IMR-90 (cell line): ENCODE measurements around the gene WIPF1. TPM values are rescaled to one million over a fixed set of nuclear protein-coding genes. Genes with fewer than 3 reads are reported as not detected.

ENCODE experiments used
- ATAC-seq: fragments of 200-7000 bp; cut with Tn5 transposase; 2 replicates; pipeline ENCODE4 v1.9.1; 2020; ENCODE audit warnings: low read depth, mild to moderate bottlenecking, moderate library complexity
- BruUV-seq: library from RNA; stranded (reverse); fragments of 400-500 nt; replicated peaks from 2 replicates; lab custom pipeline; 2021; lab: Mats Ljungman, UMichigan
- CTCF ChIA-PET: fragments of 300-600 bp; formaldehyde crosslinking; extraction: SDS; loops from one replicate; lab custom pipeline; 2021; ENCODE audit warnings: antibody characterized with exemption; lab: Yijun Ruan, JAX
- POLR2A ChIA-PET: fragments of 300-600 bp; sonication (Branson Sonifier 250); formaldehyde crosslinking; loops from one replicate; lab custom pipeline; 2022; ENCODE audit warnings: antibody characterized with exemption; ENCODE audit not compliant: unreplicated experiment; lab: Charles Lee
- DNase-seq: peaks from one replicate; pipeline ENCODE4 v3.0.0; 2013
- H2AFZ ChIP-seq: replicated peaks from 2 replicates; pipeline ENCODE3; 2013; ENCODE audit warnings: low read length, mild to moderate bottlenecking; ENCODE audit not compliant: poor library complexity
- H2AK5ac ChIP-seq: 2 replicates; pipeline ENCODE4 v1.6.1; 2013; ENCODE audit warnings: low read depth, low read length, inconsistent platforms
- H2AK9ac ChIP-seq: replicated peaks from 2 replicates; pipeline ENCODE3; 2013; ENCODE audit warnings: mild to moderate bottlenecking, low read depth, low read length, moderate library complexity; ENCODE audit not compliant: poor library complexity
- H2BK120ac ChIP-seq: 2 replicates; pipeline ENCODE4 v1.6.1; 2013; ENCODE audit warnings: low read depth, low read length, inconsistent platforms
- H2BK15ac ChIP-seq: 3 replicates; pipeline ENCODE4 v1.6.1; 2013; ENCODE audit warnings: low read depth, low read length, inconsistent platforms
- H2BK20ac ChIP-seq: 2 replicates; pipeline ENCODE4 v1.6.1; 2013; ENCODE audit warnings: low read depth, mild to moderate bottlenecking, inconsistent platforms, low read length, moderate library complexity
- H2BK5ac ChIP-seq: 2 replicates; pipeline ENCODE4 v1.6.1; 2013; ENCODE audit warnings: mild to moderate bottlenecking, low read depth, low read length, inconsistent platforms; ENCODE audit not compliant: poor library complexity, severe bottlenecking
- H3K14ac ChIP-seq: replicated peaks from 2 replicates; pipeline ENCODE4 v1.6.1; 2013; ENCODE audit warnings: low read depth, low read length, inconsistent platforms
- H3K18ac ChIP-seq: 2 replicates; pipeline ENCODE4 v1.6.1; 2013; ENCODE audit warnings: low read depth, low read length, control low read depth
- H3K23ac ChIP-seq: 2 replicates; pipeline ENCODE4 v1.6.1; 2013; ENCODE audit warnings: low read depth, low read length, inconsistent platforms
- H3K27ac ChIP-seq: 2 replicates; pipeline ENCODE4 v1.5.1; 2013; ENCODE audit warnings: mild to moderate bottlenecking, control low read depth, low read length; ENCODE audit not compliant: insufficient read depth
- H3K27me3 ChIP-seq: 2 replicates; pipeline ENCODE4 v1.6.1; 2013; ENCODE audit warnings: low read length; ENCODE audit not compliant: control insufficient read depth, insufficient read depth
- H3K36me3 ChIP-seq: 2 replicates; pipeline ENCODE4 v1.6.1; 2013; ENCODE audit warnings: low read length, mixed read lengths; ENCODE audit not compliant: control insufficient read depth, insufficient read depth
- H3K4ac ChIP-seq: 2 replicates; pipeline ENCODE4 v1.6.1; 2013; ENCODE audit warnings: low read depth, low read length, inconsistent platforms
- H3K4me1 ChIP-seq: 2 replicates; pipeline ENCODE4 v1.6.1; 2013; ENCODE audit warnings: low read length, mixed read lengths; ENCODE audit not compliant: control insufficient read depth, insufficient read depth
- H3K4me2 ChIP-seq: 2 replicates; pipeline ENCODE4 v1.6.1; 2013; ENCODE audit warnings: low read depth, mild to moderate bottlenecking, control low read depth, low read length, moderate library complexity
- H3K4me3 ChIP-seq: 2 replicates; pipeline ENCODE4 v1.5.1; 2013; ENCODE audit warnings: low read depth, mild to moderate bottlenecking, control low read depth, low read length, moderate library complexity; ENCODE audit not compliant: insufficient read depth
- H3K56ac ChIP-seq: 2 replicates; pipeline ENCODE4 v1.6.1; 2013; ENCODE audit warnings: low read length, inconsistent platforms; ENCODE audit not compliant: insufficient read depth; ENCODE audit errors: extremely low read depth
- H3K79me1 ChIP-seq, 2 experiments: 2 replicates each; pipeline ENCODE4 v1.6.1; 2013; ENCODE audit warnings: low read length in 2 of 2, inconsistent platforms in 1 of 2, low read depth in 1 of 2
- H3K9ac ChIP-seq: 2 replicates; pipeline ENCODE4 v1.6.1; 2013; ENCODE audit warnings: low read depth, low read length, control low read depth
- H3K9me1 ChIP-seq: 2 replicates; pipeline ENCODE4 v1.6.1; 2013; ENCODE audit warnings: low read length, inconsistent platforms; ENCODE audit not compliant: insufficient read depth
- H3K9me3 ChIP-seq: 2 replicates; pipeline ENCODE4 v1.6.1; 2013; ENCODE audit warnings: low read length; ENCODE audit not compliant: control insufficient read depth, insufficient read depth
- H4K20me1 ChIP-seq: 2 replicates; pipeline ENCODE4 v1.6.1; 2013; ENCODE audit warnings: low read length, inconsistent platforms; ENCODE audit not compliant: insufficient read depth
- H4K5ac ChIP-seq: 2 replicates; pipeline ENCODE4 v1.6.1; 2013; ENCODE audit warnings: mild to moderate bottlenecking, low read depth, low read length, control low read depth
- H4K8ac ChIP-seq, 2 experiments: 2 replicates each; pipeline ENCODE4 v1.6.1; 2013; ENCODE audit warnings: low read depth in 2 of 2, low read length in 2 of 2, control low read depth in 1 of 2, inconsistent platforms in 1 of 2
- H4K91ac ChIP-seq: 2 replicates; pipeline ENCODE4 v1.6.1; 2013; ENCODE audit warnings: low read depth, low read length, inconsistent platforms; ENCODE audit not compliant: insufficient read depth
- ELK1 ChIP-seq: fragments of 150-350 bp; IDR thresholded peaks from 2 replicates; pipeline ENCODE4 v1.6.1; 2016; ENCODE audit warnings: low read depth, mild to moderate bottlenecking, low read length, moderate library complexity, borderline replicate concordance
- SMC3 ChIP-seq: fragments of 150-350 bp; IDR thresholded peaks from 2 replicates; pipeline ENCODE4 v1.6.1; 2016; ENCODE audit warnings: low read depth, mild to moderate bottlenecking, antibody characterized with exemption, low read length, moderate library complexity
- dilution Hi-C: fragments of 300-500 bp; cut with HindIII; formaldehyde crosslinking; loops from one replicate; pipeline ENCODE4 v1.14.3; 2018; ENCODE audit warnings: low sequenced_read_pairs; ENCODE audit not compliant: unreplicated experiment
- in situ Hi-C: fragments of 300-500 bp; cut with MboI; formaldehyde crosslinking; loops from 3 replicates; pipeline ENCODE4 v1.14.3; 2019; ENCODE audit warnings: low sequenced_read_pairs, inconsistent platforms, mixed read lengths
- intact Hi-C: fragments of 100-400 bp; cut with micrococcal nuclease; formaldehyde crosslinking; loops from 2 replicates; pipeline ENCODE4 v1.10.0; 2022
- polyA plus RNA-seq, 3 experiments: library from polyadenylated mRNA; depleted of rRNA; stranded (reverse); fragments of >200 nt; gene quantifications; 2 replicates each; pipeline ENCODE4 v1.2.3, GENCODE V29; 2012; ENCODE audit warnings: low replicate concordance in 1 of 3
- total RNA-seq: library from RNA; depleted of rRNA; stranded (reverse); fragments of >200 nt; gene quantifications from 2 replicates; pipeline ENCODE4 v1.2.3, GENCODE V29; 2012

The WIPF1 gene
- total and polyA plus RNA-seq, 2 of the 4 experiments (the other 2 are of a cell fraction) = 2.7 to 13.5 TPM

- TF ChIP-seq ELK1 (no peak), SMC3 (no peak)
- POLR2A ChIA-PET = no interaction called here
These were observed 29.2 kb downstream of the WIPF1 start for GRCh38 chr2:174568425-174568824.

More at GRCh38 chr2:174568425-174568824, 29.2 kb downstream of the WIPF1 start:
- H2BK15ac ChIP-seq = no peak overlapping the region
- H2AK9ac ChIP-seq = no peak overlapping the region
- no peaks in the 10 kb centered on the region for H3K79me1 ChIP-seq
- H4K91ac ChIP-seq = no peak overlapping the region
- H3K9me3 ChIP-seq = no peaks in the 10 kb centered on the region
- H2BK5ac ChIP-seq = no peak overlapping the region
- intact Hi-C loops (no loop called here), in situ Hi-C loops (no loop called here), dilution Hi-C loops (no loop called here)
- no TSS peak for BruUV-seq
- no peak overlapping the region for H2BK20ac ChIP-seq
- H3K36me3 ChIP-seq = peaks cover 27% of the 10 kb centered on the region
- no peak overlapping the region for H4K5ac ChIP-seq
- H3K18ac ChIP-seq = no peak overlapping the region
- H3K56ac ChIP-seq = no peak overlapping the region
- no peak overlapping the region for H2AFZ ChIP-seq
- H3K27me3 ChIP-seq = no peaks in the 10 kb centered on the region
- ATAC-seq = no peak
- H4K8ac ChIP-seq = no peak overlapping the region
- no peak overlapping the region for H3K23ac ChIP-seq
- no peaks in the 10 kb centered on the region for H4K20me1 ChIP-seq
- H3K9ac ChIP-seq = no peak overlapping the region
- DNase-seq = no peak
- H3K4me3 ChIP-seq = no peak overlapping the region
- H2AK5ac ChIP-seq = no peak overlapping the region
- no peak overlapping the region for H2BK120ac ChIP-seq
- H3K14ac ChIP-seq = no peak overlapping the region
- H3K4ac ChIP-seq = no peak overlapping the region
- H3K9me1 ChIP-seq = no peaks in the 10 kb centered on the region
- no peak overlapping the region for H3K27ac ChIP-seq
- CTCF ChIA-PET = no interaction called here
- no peak overlapping the region for H3K4me2 ChIP-seq
- no peaks in the 10 kb centered on the region for H3K4me1 ChIP-seq
